Cardiac muscle cell (in vitro differentiated cells and primary cell): Measurements from ENCODE around the gene UBE2I. TPM values are rescaled to one million over a fixed set of nuclear protein-coding genes. Genes with fewer than 3 reads are reported as not detected.

Experiments used
- DNase-seq, 2 donors: peaks; one replicate each; pipeline versions ENCODE4 v3.0.0 to v3.0.0-alpha.2; 2010 to 2017; ENCODE audit warnings: low read depth in 1 of 2, low spot score in 1 of 2
- H3K27ac ChIP-seq: fragments of 200-600 bp; sonication (generic); 2 replicates; pipeline ENCODE4 v1.5.1; 2016
- H3K27me3 ChIP-seq: fragments of 200-600 bp; sonication (generic); 2 replicates; pipeline ENCODE4 v1.6.0; 2016; ENCODE audit warnings: control low read depth
- H3K36me3 ChIP-seq: fragments of 200-600 bp; sonication (generic); 2 replicates; pipeline ENCODE4 v1.5.1; 2016; ENCODE audit warnings: control low read depth
- H3K4me1 ChIP-seq: fragments of 200-600 bp; sonication (generic); 2 replicates; pipeline ENCODE4 v1.8.1; 2017; ENCODE audit warnings: low read depth, mild to moderate bottlenecking, mixed run types
- H3K4me3 ChIP-seq: fragments of 200-600 bp; sonication (generic); 2 replicates; pipeline ENCODE4 v1.5.1; 2016; ENCODE audit warnings: mild to moderate bottlenecking
- H3K9me3 ChIP-seq: fragments of 200-600 bp; sonication (generic); 2 replicates; pipeline ENCODE4 v1.5.1; 2017; ENCODE audit warnings: low read depth, mild to moderate bottlenecking, control low read depth
- CTCF ChIP-seq: IDR thresholded peaks from 2 replicates; pipeline ENCODE4 v1.5.1; 2012; ENCODE audit warnings: low read depth, mild to moderate bottlenecking, low read length
- polyA plus RNA-seq: library from polyadenylated mRNA; unstranded; fragments of >200 nt; fragmentation: Nextera tagmentation; extraction: Ambion mirVana; gene quantifications from 2 replicates; pipeline ENCODE4 v1.2.1, GENCODE V29; 2016
- total RNA-seq: library from RNA; depleted of rRNA; stranded (reverse); fragments of >200 nt; gene quantifications from 2 replicates; pipeline ENCODE4 v1.2.3, GENCODE V29; 2016

Gene UBE2I
- total and polyA plus RNA-seq, 2 experiments from 2014 or later = 75.4 to 157 TPM

DNA sequence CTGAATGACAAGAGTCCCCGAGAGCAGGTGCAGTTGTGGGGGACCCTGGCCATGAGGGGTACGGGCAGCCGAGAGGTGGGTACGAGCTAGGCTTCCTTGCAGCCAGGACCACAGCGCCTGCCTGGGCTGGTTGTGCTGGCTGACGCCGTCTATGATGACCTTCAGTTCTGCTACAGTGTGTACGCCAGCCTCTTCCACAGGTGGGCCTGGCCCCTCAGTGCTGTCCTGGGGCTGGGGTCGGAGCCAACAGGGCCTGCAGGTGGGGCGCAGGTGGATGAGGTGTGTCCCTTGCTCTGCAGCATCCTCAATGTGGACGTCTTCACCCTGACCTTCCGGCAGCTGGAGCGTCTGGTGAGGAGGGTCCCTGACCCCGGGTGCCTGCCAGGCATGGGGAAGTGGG is 35.1 kb downstream of the UBE2I start:
- Histone ChIP-seq H3K4me3 (no peak overlapping the region), H3K9me3 (no peaks in the 10 kb centered on the region), H3K27ac (no peak overlapping the region), H3K36me3 (peaks cover 11% of the 10 kb centered on the region), H3K4me1 (no peaks in the 10 kb centered on the region), H3K27me3 (no peaks in the 10 kb centered on the region)
- DNase-seq = no peak
- TF ChIP-seq CTCF = no peak

DNA sequence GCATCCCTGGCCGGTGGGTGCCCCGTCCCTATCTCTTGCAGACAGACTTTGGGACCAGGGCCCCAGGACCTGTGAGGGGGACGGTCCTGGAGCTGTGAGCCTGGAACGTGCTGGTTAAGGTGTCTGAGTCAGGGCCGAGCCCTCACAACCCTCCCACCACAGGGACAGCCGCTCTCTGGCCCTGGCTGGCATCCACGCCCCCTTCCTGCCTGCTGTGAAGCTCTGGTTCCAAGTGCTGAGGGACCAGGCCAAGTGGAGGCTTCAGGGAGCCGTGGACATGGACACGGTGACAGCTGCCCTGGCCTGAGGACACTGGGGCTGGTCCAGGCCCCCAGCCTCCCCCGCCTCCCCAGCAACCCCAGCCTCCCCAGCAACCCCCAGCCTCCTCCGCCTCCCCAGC is 35.7 kb downstream of the UBE2I start:
- H3K9me3 ChIP-seq = no peaks in the 10 kb centered on the region
- no peak for TF ChIP-seq CTCF
- H3K27ac ChIP-seq = no peak overlapping the region
- H3K27me3 ChIP-seq = no peaks in the 10 kb centered on the region
- peaks cover 17% of the 10 kb centered on the region for H3K36me3 ChIP-seq
- H3K4me1 ChIP-seq = no peaks in the 10 kb centered on the region
- DNase-seq = no peak
- no peak overlapping the region for H3K4me3 ChIP-seq

GRCh38 chr16:1345651-1346421 is 36.4 kb downstream of the UBE2I start:
- Histone ChIP-seq H3K27ac (no peak overlapping the region), H3K4me3 (no peak overlapping the region), H3K36me3 (peaks cover 19% of the 10 kb centered on the region), H3K27me3 (no peaks in the 10 kb centered on the region), H3K9me3 (no peaks in the 10 kb centered on the region), H3K4me1 (no peaks in the 10 kb centered on the region)
- no peak for TF ChIP-seq CTCF
- no peak for DNase-seq

DNA sequence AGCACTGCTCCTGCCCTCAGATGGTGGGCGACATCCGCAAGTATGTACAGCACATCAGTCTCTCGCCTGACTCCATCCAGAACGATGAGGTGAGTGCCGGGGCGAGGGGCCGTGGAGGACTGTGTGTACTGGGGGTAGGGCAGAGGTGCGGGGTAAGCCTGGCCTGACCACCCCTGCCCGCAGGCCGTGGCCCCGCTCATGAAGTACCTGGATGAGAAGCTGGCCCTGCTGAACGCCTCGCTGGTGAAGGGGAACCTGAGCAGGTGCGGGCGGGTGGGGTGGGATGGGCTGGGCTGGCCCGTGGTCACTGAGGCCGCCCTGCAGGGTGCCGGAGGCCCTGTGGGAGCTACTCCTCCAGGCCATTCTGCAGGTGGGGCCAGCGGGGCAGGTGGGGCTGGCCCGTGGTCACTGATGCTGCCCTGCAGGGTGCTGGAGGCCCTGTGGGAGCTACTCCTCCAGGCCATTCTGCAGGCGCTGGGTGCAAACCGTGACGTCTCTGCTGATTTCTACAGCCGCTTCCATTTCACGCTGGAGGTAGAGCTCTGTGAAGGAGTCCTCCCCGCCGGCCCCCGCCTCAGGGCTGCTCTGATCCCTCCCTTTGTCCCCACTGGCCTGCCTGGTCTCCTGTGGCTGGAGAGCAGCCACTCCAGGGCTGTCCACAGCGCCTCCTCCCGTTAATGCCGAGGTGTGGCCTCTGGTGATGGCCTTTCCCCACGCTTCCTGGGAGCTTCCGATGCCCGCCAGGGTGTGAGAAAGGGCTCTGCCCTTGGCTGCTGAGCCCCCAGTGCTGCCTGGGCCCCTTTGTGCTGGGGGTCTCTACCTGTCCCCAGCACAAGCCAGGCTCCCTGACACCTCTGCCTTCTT is 37.2 kb downstream of the UBE2I start:
- Histone ChIP-seq H3K36me3 (peaks cover 19% of the 10 kb centered on the region), H3K9me3 (no peaks in the 10 kb centered on the region), H3K4me3 (no peak overlapping the region), H3K27ac (no peak overlapping the region), H3K27me3 (no peaks in the 10 kb centered on the region), H3K4me1 (no peaks in the 10 kb centered on the region)
- no peak for TF ChIP-seq CTCF
- no peak for DNase-seq

- H3K9me3 ChIP-seq = no peaks in the 10 kb centered on the region
- H3K4me3 ChIP-seq = no peak overlapping the region
- DNase-seq = no peak
- no peak for TF ChIP-seq CTCF
- H3K27me3 ChIP-seq = no peaks in the 10 kb centered on the region
- peaks cover under 1% of the 10 kb centered on the region for H3K4me1 ChIP-seq
- no peak overlapping the region for H3K27ac ChIP-seq
- peaks cover 19% of the 10 kb centered on the region for H3K36me3 ChIP-seq
Measured at GRCh38 chr16:1347286-1347855, 37.9 kb downstream of the UBE2I start.
